GM21381 (cell line): ENCODE measurements around the gene KBTBD7.
"Not testable (repeated sequence)": the region's sequence is repeated elsewhere in the genome, so short reads cannot be mapped to it uniquely, and the experiment has no call there.

Source experiments
- ATAC-seq: cut with Tn5 transposase; IDR thresholded peaks from one replicate; pipeline ENCODE4 v1.9.1; 2021; ENCODE audit warnings: mild to moderate bottlenecking, moderate library complexity; ENCODE audit not compliant: unreplicated experiment

The KBTBD7 gene

GRCh38 chr13:41199526-41199925, 5.2 kb upstream of the KBTBD7 start:
- ATAC-seq = peak; percentile 55

GRCh38 chr13:41199079-41199478, 4.7 kb upstream of the KBTBD7 start:
- ATAC-seq = no peak

GRCh38 chr13:41196620-41197019, 2.3 kb upstream of the KBTBD7 start:
- no peak for ATAC-seq

- no peak for ATAC-seq
These were observed 1.6 kb upstream of the KBTBD7 start for GRCh38 chr13:41196011-41196410.

GRCh38 chr13:41193469-41193868, 900 bp downstream of the KBTBD7 start:
- ATAC-seq = no peak

GRCh38 chr13:41188584-41188983, 5.8 kb downstream of the KBTBD7 start:
- no peak for ATAC-seq

- ATAC-seq = no peak
These were observed 7.9 kb downstream of the KBTBD7 start for GRCh38 chr13:41186481-41186880.

GRCh38 chr13:41182231-41182630, 12.1 kb downstream of the KBTBD7 start:
- no peak for ATAC-seq

GRCh38 chr13:41179593-41180250, 14.6 kb downstream of the KBTBD7 start:
- no peak for ATAC-seq

GRCh38 chr13:41178040-41178439, 16.3 kb downstream of the KBTBD7 start:
- ATAC-seq = no peak

GRCh38 chr13:41177616-41178015, 16.8 kb downstream of the KBTBD7 start:
- no peak for ATAC-seq

- not testable (repeated sequence) for ATAC-seq
These were observed 18.8 kb downstream of the KBTBD7 start for GRCh38 chr13:41175576-41175975.

GRCh38 chr13:41162151-41162550, 32.2 kb downstream of the KBTBD7 start:
- ATAC-seq = no peak

GRCh38 chr13:41159174-41159573, 35.2 kb downstream of the KBTBD7 start:
- no peak for ATAC-seq

GRCh38 chr13:41157048-41157717, 37.2 kb downstream of the KBTBD7 start:
- no peak for ATAC-seq

GRCh38 chr13:41156620-41157019, 37.7 kb downstream of the KBTBD7 start:
- no peak for ATAC-seq

GRCh38 chr13:41154042-41154441, 40.3 kb downstream of the KBTBD7 start:
- no peak for ATAC-seq

GRCh38 chr13:41152005-41152404, 42.4 kb downstream of the KBTBD7 start:
- no peak for ATAC-seq

GRCh38 chr13:41150058-41150457, 44.3 kb downstream of the KBTBD7 start:
- ATAC-seq = no peak

- ATAC-seq = no peak
These were observed 45.7 kb downstream of the KBTBD7 start for GRCh38 chr13:41148419-41149283.

- ATAC-seq = no peak
These were observed 49.0 kb downstream of the KBTBD7 start for GRCh38 chr13:41145136-41145908.
